GM18499 (cell line): ENCODE results near the gene MAP4K4.

Experiments
- ATAC-seq: cut with Tn5 transposase; IDR thresholded peaks from one replicate; pipeline ENCODE4 v1.9.1; 2021; ENCODE audit warnings: moderate number of reproducible peaks; ENCODE audit not compliant: insufficient read depth, unreplicated experiment

MAP4K4 gene

DNA sequence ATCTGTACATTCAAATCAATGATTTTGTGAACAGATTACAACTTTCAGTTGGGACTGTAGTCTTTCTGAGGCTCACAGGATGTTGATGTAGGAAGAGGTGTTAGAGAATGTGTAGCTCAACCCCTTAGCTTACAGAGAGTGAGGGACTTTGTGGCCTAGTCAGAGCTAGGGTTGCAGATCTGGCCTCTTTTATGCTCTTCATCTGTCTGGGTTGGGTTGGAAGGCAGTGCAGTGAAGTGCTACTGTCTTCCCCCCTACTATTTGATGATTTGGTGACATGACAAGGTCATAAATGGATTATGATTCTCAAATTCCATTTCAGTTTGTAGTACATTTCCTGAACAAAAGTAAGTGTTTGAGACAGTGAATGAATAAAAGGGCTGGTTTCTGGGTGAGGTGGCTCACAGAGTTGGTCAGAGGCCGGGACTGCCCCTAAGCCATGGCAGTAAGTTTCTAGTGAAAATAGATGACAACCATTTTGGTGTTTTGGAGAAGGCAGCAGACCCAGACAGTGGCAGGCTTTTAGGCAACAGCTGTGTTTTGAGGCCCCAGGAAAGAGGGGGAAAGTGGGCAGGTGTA lies 21.6 kb downstream of the MAP4K4 start:
- ATAC-seq: no peak

DNA sequence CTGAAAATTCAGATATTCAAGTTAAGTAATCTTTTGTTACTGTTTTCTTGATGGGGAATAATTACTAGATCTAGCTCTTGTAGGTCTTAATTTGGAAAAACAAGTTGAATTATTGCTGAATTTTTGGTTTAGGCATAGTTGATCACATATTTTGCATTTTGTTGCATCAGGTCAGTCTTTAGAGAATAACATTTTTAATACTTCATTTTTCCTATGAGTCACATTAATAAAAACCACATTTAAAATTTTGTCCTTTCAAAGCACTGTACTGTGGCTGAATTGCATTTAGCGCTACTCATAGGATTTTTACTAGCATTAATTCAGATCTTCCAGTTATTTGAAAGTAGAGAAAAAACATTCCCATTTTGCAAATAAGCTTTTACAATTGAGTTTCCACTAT lies 23.2 kb downstream of the MAP4K4 start:
- no peak for ATAC-seq

DNA sequence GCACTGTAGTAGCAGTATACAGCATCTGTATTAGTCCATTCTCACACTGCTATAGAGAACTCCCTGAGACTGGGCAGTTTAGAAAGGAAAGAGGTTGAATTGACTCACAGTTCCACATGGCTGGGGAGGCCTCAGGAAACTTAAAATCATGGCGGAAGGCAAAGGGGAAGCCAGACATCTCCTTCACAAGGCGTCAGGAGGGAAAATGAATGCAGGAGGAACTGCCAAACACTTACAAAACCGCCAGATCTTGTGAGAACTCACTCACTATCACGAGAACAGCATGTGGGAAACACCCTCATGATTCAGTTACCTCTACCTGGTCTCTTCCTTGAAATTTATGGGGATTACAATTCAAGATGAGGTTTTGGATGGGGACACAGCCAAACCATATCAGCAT lies 25.4 kb downstream of the MAP4K4 start:
- ATAC-seq: no peak

DNA sequence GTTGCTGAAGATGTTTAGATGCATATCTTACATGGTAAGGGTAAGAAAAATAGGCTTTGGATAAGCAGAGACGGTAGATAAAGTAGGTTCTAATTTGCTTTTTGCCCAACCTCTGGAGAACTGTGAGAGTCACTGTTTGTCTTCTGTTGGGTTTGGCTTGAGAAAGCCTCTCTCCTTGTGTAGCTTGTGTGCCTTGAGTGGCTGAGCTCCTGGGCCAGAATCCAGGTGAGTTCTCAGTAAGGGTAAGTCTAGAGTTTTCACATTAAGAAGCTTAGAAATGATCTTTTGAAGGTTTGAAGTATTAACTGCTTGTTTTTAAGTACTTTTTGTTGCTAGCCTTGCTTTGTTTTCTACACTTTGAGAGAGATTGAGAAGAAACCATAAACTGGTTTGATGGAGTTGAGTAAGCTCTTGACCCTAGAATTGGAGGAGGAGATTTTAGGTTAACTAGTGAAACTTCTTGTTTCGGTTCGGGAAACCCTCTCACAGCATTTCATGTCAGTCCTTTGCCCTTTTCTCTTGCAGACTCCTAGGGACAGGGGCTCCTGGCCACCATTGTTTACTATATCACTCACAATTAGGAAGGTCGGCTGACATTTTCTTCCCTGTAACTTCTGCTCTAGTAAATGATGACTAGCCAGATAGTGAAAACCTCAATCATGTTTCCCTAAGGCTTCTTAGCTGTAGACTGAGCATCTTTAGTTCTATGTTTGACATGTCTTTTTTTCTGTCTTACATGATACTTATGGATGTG lies 26.0 kb downstream of the MAP4K4 start:
- no peak for ATAC-seq

DNA sequence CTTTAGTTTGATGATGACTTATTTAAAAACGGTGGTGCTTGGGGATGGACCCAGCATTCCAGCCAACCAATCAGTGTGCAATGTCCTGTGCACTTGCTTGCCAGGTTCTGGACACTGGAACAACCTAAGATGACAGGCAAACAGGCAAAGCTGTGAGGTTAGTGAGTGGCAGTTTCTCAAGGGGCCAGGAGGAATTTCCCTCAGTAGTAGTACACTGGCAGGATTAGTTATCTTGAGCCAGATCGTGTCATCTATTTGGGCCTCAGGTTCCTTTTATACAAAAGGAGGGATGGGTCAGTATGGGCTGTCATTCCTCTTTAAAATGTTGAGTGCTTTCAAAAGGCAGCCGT lies 26.6 kb downstream of the MAP4K4 start:
- no peak for ATAC-seq

DNA sequence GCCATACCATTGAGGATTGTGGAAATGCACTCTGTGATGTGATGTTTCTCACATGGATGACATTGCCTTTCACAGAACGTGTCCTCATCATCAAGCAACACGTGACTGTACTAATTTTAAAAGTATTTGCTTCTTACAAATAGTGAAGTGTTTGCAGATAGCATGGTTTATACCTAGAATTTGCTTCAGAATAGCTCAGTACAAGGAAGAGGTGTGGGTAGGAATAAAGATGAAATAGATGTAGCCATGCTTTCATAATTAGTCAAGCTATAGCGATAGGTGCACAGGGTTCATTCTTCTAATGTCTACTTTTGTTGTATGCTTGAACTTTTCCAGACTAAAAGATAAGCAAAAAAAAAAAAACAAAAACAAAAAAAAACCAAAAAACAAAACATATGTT lies 27.5 kb downstream of the MAP4K4 start:
- ATAC-seq: no peak

DNA sequence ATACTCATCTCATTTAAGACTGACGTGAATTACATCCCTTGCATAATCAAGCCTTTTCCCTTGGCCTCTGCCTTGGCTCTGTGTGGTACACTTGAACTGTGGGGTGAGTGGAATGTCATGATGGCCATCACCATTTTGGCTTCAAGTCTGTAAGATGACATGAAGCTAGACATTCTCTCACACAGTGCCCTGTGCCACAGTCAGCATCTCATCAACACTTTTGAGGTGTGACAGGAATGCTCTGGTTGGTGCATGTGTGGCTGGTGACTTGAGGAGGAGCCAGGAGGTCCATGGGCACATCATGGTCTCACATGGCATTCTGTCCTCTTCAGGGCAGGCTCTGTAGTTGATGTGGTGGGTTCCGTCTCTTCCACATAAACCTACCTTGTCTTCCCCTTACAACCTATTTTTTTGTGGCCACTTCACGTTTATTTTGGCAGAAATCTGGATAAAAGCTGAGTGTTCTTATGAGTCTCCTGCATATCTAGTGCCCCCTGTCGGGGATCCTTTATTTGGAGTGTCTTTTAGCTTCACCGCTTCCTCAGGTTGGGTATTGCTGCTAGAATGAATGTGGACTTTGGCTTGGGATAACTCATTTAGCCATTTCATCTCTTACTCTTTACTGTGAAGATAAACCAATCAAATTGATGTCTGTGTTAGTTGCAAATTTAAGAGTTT lies 28.1 kb downstream of the MAP4K4 start:
- ATAC-seq: no peak

DNA sequence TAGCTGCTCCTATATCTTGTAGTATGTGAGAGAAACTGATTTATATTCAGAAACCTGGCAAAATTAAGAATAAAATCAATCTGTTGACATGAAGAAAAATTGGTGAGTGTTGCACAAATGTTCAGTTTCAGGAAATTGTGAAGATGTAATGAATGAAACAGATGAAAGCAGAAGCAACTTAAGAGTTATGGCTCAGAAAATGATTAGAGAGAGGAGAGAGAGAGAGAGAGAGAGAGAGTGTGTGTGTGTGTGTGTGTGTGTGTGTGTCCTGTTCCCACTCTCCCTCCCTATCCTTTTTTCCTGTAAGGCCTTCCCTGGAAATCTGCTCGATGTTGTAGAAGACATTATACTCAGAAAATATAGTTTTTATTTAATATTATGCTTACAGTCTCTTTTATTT lies 31.4 kb downstream of the MAP4K4 start:
- ATAC-seq: no peak

DNA sequence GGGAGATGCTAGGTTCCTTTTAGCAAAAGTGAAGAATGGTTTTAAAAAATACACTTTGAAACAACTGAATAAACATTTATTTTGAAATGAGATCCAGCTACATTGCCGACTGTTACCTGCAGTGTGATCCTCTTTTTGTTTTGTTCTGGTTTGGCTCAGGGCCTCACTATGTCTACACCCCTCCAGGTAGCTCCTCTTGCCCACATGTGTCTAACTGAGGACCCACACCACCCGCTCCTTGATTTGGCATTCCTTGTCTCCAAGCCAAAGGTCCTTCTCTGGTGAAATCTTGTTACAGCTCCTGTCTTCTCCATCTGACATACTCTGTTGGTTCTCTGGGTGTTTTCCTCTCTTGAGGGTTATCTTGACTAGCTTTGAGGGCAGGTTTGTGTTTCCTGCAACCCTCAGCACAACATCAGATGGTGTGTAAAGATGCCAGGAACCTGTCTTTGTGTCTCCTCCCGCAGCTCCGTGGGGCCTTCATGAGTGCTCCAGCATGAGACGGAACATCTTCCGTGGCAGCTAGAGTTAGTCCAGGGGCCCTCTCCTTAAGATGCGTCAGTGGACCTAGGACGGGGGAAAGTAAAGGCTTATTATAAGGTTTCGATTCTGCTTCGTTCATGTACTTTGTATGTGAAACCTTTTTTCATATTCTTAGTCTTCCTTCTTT lies 32.1 kb downstream of the MAP4K4 start:
- no peak for ATAC-seq

DNA sequence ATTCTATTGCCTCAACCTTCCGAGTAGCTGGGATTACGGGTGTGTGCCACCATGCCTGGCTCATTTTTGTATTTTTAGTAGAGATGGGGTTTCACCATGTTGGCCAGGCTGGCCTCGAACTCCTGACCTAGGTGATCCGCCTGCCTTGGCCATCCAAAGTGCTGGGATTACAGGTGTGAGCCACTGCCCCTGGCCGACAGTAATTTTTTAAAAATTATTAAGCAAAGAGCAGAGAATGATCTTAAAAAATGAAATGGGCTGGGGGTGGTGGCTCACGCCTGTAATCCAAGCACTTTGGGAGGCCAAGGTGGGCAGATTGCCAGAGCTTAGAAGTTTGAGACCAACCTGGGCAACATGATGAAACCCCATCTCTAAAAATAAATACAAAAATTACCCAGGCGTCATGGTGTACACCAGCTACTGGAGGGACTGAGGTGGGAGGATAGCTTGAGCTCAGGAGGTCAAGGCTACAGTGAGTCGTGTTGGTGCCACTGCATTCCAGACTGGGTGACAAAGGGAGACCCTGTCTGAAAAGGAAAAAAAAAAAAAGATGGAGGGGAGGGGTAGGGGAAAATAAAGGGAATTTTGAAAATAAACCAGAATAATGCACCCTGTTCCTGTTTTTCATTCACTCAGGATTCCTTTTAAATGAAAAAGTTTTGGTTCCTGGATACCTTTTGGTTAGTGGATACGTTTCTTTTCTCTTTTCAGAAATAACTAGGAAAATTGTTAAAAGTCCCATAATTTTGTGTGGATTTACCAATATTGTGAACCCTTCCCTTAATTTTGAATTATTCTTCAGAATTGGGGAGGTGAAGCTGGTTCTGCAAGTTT lies 33.9 kb downstream of the MAP4K4 start:
- ATAC-seq: no peak

DNA sequence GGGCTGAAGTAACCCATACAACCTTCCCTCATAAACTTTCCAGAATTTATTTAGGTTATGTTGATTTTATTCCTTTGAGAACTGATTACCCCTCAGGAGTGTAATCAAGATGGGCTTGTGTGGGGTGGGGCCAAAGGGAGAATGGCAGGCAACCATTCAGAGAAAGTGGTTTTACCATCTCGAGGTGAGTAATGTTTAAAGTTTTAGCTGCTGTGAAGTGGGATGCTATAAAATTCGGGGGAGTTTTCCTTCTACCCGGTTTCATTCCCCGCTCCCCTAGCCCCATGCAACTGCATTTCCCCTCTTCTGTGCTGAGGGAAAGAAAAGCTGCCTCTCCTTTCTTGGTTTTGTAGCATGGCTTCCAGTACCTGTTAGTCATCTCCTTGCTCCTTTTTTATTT lies 34.7 kb downstream of the MAP4K4 start:
- ATAC-seq: no peak

DNA sequence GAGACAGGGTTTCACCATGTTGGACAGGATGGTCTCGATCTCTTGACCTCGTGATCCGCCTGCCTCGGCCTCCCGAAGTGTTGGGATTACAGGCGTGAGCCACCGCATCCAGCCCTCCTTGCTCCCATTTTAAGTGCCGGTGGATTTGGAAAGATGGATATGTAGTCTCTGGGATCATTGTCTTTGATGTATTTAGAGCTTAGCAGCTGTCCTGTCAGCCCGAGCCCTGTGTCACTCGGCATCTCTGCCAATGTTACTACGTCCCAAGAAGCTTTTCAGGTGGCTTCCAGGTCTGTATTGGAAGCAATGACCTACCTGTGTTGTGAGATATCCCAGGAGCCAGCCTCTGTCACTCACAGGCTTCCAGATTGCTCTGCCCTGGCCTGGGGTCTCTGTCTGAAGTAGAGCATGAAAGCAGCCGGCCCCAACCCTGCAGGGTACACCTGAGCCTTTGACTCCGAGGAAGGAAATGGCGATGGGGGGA lies 35.3 kb downstream of the MAP4K4 start:
- no peak for ATAC-seq

DNA sequence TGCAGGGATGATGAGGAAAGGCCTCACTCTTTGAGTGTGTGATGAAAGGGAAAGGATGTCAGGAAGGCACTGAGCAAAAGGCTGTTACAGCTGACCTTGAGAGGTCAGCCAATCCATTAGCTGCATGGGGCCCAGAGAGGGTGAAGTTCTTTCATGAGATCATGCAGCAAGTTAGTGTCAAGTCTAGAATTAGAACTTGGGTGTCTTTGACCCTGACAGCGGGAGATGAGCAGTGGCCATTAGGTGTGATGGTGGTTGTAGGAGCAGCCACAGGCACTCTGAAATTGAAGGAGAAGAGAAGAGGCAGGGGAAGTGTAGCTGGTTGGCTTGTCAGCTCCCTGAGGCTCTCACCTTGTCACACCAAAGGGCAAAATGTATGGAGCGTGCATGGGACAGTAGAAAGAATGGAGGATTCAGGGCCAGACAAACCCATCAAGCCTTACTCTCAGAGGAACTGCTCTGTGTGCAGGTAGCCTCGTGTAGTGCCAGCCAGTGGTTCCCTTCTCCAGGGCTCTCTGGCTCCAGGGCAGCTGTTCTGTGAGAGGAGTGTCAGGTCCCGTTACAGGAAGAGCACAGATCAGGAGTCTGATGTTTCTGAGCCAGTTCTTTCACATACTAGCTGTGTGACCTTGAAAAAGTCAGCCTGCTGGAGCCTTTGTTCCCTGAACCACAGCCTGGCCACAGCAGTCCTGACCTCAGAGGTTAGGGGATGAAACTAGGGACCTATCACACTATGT lies 35.9 kb downstream of the MAP4K4 start:
- no peak for ATAC-seq

DNA sequence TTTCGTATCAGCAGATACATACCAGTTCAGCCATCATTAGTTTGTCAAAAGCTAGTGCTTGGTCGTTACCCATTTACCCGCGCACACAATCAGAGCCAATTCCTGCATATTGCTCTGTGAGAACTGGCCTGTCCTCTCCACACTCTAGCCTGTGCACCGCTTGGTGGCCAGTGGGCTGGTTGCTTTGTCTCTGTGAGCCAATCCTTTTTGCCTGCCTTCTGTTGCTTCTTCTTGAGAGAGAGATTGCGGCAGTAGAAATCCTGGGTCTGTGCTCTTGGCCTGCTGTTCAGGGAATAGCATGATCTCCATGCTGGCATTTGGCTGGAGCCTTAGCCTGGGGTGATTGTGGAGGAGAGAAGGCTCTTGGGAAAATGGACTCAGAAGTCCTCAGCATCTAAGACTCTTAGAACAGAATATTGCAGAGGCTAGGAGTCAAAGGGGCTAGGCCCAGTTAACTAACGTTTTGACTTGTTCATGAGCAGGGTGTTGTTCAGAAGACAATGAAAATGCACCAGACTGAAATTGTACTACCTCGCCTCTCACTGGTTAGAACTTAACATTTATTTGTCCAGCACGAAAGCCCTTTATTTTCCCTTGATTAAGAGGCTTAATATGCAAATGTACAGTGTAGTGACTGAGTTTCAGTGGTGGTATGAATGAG lies 37.1 kb downstream of the MAP4K4 start:
- no peak for ATAC-seq

DNA sequence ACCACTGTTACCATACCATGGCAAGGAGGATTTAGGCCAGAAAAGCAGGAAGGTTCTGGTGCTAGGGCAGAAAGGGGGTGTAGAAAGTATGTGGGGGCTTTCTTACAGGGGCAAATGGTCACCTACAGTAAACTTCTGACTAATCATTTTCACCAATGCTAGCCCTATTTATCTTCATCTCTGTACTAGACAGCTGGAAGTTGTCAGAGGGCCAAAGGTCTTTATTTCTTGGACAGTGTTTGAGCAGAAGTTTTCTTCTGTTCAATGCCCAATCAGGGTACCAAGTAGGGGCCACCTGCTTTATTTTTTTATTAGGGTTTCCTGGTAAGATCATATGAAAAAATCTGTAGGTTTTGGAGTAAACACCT lies 37.6 kb downstream of the MAP4K4 start:
- ATAC-seq: no peak

DNA sequence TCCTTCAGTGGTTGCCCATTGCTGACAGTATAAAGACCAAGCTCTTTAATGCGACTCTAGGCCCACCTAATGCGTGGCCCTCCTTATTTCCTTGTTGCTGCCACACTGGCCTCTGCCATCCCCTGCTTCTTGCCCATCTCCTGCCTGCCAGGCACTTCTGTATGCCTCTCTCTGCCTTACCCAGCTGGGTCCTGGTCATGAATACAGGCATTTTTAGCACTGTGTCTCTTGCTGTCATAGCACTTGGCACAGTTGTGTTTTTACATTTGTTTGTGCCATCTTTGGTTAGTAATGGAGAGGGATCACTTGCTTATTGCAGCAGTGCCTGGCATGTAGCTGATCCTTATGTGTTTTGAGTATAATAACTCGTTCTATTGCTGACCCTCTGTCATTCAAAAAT lies 38.7 kb downstream of the MAP4K4 start:
- ATAC-seq: no peak

DNA sequence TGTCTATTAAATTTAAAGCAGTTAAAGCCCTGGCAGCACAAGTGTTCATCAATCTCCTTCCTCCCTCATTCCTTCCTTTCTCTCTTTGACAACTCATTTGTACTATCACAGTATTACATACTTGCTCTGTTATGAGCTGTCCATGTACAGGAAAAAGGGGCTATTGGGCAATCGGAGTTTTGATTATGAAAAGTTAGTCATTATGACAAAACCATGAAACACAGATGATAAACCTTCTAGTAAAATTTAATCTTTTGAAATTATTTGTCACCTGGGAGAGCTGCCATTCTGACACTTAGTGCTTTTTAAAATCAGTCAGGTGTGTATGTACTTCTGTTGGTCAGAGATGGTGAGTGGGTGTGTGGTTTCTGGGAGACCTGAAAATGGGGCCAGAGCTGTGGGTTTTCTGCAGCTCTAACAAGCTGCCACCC lies 39.4 kb downstream of the MAP4K4 start:
- ATAC-seq: no peak

DNA sequence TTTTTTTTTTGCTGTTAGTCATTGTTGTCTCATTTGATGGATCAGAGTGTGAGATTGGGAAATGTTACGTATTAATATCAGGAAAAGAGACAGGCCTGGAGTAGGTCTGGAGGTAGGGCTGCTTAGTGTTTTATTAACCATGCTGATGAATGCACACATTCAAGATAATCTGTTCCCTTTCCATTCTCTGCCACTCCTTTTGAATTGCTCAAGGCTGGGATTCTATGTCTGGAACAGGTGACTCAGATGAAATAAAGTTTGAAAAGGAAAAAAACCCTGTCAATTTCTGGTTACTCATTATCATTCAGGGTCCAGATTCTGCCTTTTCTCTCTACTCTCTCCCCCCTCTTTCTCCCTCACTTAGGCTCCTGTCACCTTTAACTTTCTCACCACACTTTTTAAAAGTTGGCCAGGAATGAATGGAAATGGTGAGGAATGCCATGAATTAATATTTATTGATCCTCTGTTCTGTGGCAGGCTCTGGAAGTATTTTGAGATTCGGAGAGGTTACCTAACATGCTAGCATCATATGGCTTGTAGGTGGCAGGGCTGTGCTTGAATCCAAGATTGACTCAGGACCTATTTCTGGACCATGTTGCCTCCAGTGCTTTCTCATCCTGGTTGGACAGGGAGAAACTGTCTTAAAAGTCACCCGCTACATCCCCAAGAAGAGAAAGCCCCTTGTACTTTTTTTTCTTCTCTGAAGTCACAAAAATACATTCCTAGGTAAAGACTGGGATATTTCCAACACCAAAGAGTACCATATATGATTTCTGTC lies 40.2 kb downstream of the MAP4K4 start:
- no peak for ATAC-seq
